Osteocyte (in vitro differentiated cells): ENCODE measurements around the gene MYD88. TPM values are rescaled to one million over a fixed set of nuclear protein-coding genes. Genes with fewer than 3 reads are reported as not detected.
"Not testable (repeated sequence)": the region's sequence is repeated elsewhere in the genome, so short reads cannot be mapped to it uniquely, and the experiment has no call there.

Source experiments
- DNase-seq: peaks from one replicate; pipeline ENCODE4 v3.0.0; 2021; ENCODE audit warnings: mixed read lengths; ENCODE audit not compliant: unreplicated experiment; ENCODE audit errors: extremely low spot score
- H3K27ac Mint-ChIP-seq: one replicate; pipeline ENCODE4 v1.8.0; 2021; ENCODE audit warnings: mild to moderate bottlenecking, mixed read lengths; ENCODE audit not compliant: unreplicated experiment
- H3K27me3 Mint-ChIP-seq: one replicate; pipeline ENCODE4 v1.8.0; 2021; ENCODE audit warnings: mixed read lengths; ENCODE audit not compliant: unreplicated experiment
- H3K36me3 Mint-ChIP-seq: one replicate; pipeline ENCODE4 v1.8.0; 2021; ENCODE audit warnings: mixed read lengths; ENCODE audit not compliant: unreplicated experiment
- H3K4me1 Mint-ChIP-seq: one replicate; pipeline ENCODE4 v1.8.0; 2021; ENCODE audit warnings: mixed read lengths; ENCODE audit not compliant: unreplicated experiment
- H3K4me3 Mint-ChIP-seq: one replicate; pipeline ENCODE4 v1.8.0; 2021; ENCODE audit warnings: mild to moderate bottlenecking, moderate library complexity, mixed read lengths; ENCODE audit not compliant: unreplicated experiment
- H3K9me3 Mint-ChIP-seq: one replicate; pipeline ENCODE4 v1.8.0; 2021; ENCODE audit warnings: mixed read lengths; ENCODE audit not compliant: unreplicated experiment
- total RNA-seq: library from RNA; stranded (reverse); gene quantifications from 2 replicates; pipeline ENCODE4 v1.2.1, GENCODE V29; 2021
- TF ChIP-seq, protein P1 (sequence below): fragments of 200-600 bp; sonication (generic); IDR thresholded peaks from 2 replicates; pipeline ENCODE4 v1.5.0; 2021; ENCODE audit warnings: antibody characterized with exemption, mild to moderate bottlenecking, moderate library complexity

Gene MYD88
- total RNA-seq, 1 donor from 2014 or later = 13.3 TPM

DNA sequence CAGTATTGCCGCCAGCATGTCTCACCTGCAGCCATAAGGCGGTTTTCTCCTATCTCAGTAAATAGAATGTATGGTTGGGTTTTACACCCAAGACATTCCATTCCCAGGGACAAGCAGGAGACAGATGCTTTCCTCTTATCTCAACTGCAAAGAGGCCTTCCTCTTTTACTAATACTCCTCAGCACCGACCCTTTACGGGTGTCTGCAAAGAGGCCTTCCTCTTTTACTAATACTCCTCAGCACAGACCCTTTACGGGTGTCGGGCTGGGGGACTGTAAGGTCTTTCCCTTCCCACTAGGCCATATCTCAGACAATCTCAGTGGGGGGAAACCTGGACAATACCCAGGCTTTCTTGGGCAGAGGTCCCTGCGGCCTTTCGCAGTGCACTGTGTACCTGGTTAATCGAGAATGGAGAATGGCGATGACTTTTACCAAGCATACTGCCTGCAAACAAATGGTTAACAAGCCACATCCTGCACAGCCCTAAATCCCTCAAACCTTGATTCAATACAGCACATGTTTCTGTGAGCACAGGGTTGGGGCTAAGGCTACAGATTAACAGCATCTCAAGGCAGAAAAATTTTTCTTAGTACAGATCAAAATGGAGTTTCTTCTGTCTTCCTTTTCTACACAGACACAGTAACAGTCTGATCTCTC lies 2.7 kb upstream of the MYD88 start:
- Mint-ChIP-seq H3K36me3 (peaks cover 16% of the 10 kb centered on the region), H3K27ac (peak overlapping the region; percentile 70), H3K4me3 (peak overlapping the region; percentile 86), H3K4me1 (peaks cover 28% of the 10 kb centered on the region)
- peak; percentile 44 for DNase-seq
- not testable (repeated sequence) for H3K9me3 Mint-ChIP-seq, H3K27me3 Mint-ChIP-seq

DNA sequence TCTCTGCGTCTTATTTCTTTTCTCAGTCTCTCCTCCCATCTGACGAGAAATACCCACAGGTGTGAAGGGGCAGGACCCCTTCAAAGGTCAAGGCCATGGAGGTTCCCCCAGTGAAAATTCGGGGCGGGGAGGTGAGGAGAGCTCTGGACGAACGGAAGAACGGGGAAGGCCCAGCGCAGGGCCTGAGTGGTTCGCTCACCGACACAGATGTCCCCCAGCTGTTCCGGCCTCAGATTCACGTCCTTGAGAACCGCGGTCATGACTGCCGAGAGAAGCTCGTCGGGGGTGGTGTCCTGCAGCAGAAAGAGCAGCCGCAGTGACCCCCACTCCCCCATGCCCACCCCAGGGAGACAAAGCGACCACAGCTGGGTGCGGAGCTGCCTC lies 2.1 kb upstream of the MYD88 start:
- H3K9me3 Mint-ChIP-seq = no peaks in the 10 kb centered on the region
- H3K36me3 Mint-ChIP-seq = peaks cover 19% of the 10 kb centered on the region
- peak overlapping the region; percentile 86 for H3K4me3 Mint-ChIP-seq
- peaks cover 28% of the 10 kb centered on the region for H3K4me1 Mint-ChIP-seq
- peak overlapping the region; percentile 70 for H3K27ac Mint-ChIP-seq
- DNase-seq = no peak
- TF ChIP-seq, protein P1, sequence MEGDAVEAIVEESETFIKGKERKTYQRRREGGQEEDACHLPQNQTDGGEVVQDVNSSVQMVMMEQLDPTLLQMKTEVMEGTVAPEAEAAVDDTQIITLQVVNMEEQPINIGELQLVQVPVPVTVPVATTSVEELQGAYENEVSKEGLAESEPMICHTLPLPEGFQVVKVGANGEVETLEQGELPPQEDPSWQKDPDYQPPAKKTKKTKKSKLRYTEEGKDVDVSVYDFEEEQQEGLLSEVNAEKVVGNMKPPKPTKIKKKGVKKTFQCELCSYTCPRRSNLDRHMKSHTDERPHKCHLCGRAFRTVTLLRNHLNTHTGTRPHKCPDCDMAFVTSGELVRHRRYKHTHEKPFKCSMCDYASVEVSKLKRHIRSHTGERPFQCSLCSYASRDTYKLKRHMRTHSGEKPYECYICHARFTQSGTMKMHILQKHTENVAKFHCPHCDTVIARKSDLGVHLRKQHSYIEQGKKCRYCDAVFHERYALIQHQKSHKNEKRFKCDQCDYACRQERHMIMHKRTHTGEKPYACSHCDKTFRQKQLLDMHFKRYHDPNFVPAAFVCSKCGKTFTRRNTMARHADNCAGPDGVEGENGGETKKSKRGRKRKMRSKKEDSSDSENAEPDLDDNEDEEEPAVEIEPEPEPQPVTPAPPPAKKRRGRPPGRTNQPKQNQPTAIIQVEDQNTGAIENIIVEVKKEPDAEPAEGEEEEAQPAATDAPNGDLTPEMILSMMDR = no peak
- H3K27me3 Mint-ChIP-seq = peaks cover 2% of the 10 kb centered on the region

DNA sequence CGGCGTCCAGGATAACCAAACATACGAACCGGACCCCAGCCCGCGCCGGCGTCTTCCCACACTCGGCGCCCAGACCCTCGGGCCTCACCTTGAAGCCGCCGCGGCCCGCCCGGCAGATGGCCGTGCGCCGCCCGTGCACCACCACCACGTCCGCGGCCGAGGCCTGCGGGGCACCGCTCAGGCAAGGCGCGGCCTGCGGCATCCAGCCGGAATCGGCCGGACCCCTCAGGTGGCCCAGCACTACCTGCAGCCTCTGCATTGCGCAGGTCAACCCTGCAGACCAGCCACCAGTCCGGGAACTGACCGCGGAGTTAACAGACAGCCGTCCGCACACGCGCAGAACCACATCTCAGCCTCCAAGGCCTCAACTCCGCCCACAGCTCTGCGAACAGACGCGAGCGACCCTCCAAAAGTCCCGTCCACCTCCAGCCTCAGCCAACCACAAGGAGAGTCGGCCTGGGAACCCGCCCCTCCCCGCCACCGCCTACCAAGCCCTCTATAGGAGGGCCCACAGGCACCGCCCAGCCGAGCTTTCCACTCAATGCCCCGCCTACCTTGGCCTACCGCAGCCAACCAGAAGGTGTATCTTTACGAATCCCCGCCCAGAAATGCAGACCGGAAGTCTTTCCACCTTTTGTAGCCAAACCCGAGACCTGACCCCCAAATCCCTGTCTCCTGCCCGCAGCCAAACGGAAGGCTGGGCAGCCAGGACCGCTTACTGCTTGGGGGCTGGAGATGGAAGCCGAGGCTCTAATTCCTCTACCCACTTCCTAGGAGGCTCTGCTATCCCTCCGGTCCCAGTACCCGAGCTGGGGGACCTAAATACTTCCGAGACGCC lies 1.5 kb upstream of the MYD88 start, which contains the start of gene ACAA1:
Gene ACAA1, minus strand, starts transcription at position 351 of the 838 bp plus-strand sequence. Its CDS starts 92 bp downstream, at position 259.
- Mint-ChIP-seq H3K27me3 (peaks cover 5% of the 10 kb centered on the region), H3K36me3 (peaks cover 15% of the 10 kb centered on the region), H3K9me3 (no peaks in the 10 kb centered on the region), H3K4me1 (peaks cover 28% of the 10 kb centered on the region), H3K4me3 (peak within 1 kb of the TSS; percentile 86), H3K27ac (peak within 1 kb of the TSS; percentile 96)
- TF ChIP-seq, protein P1 = peak; percentile 6
- peak; percentile 99 for DNase-seq

DNA sequence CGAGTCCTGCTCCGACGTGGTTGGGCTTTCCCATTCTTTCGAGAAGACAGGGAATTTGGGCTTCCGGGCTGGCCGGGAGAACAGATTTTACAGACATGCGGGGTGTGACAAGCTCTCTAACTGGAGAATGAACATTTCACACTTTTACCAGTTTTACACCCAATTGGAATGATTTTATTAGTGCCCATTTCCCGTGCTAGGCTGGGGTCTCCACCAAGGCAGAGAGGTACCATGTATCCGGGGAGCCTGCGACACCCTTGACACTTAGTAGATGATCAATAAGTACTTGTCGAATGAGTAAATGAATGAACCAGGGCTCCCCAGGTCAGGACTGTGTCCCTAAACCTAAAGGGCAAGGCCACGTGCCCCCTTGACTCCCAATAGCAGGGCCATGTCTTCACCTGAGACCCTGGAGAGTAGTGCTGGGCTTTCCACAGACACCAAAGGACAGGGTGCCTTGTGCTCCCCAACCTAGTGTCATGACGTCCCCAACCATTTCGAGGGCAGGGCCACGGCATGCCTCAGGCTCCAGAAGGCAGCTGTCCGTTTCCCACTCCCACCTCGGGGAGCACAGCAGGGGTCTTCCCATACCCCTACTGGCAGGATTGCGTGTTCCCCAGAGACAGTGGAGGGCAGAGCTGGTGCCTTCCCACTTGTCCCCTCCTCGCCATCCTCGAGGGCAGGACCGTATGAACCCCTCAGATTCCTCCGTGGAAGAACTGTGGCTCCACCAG lies 679 bp upstream of the MYD88 start:
- Mint-ChIP-seq H3K27ac (peak overlapping the region; percentile 96), H3K27me3 (peaks cover 8% of the 10 kb centered on the region), H3K9me3 (no peaks in the 10 kb centered on the region), H3K4me3 (peak overlapping the region; percentile 86), H3K36me3 (peaks cover 15% of the 10 kb centered on the region), H3K4me1 (peaks cover 28% of the 10 kb centered on the region)
- no peak for DNase-seq
- TF ChIP-seq, protein P1 = no peak

DNA sequence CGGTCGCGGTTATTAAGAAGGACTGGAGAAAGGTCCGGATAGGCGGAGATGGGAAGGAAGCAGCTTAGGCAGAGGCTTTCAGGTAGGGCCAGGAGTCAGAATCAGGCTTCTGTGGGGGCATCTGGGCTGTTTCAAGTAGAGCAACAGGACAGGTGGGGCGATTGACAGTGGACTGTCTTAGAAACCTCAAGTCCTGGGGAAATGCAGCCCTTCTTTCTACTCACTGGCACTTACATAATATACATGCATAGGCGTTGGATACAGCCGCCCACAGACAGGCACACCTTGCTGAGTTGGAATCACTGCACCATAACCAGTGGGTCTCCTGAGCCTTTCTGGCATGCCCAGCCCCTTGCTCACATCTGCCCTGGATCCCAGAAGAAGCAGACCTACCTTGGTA lies 730 bp downstream of the MYD88 start:
- Mint-ChIP-seq H3K27me3 (peaks cover 20% of the 10 kb centered on the region), H3K9me3 (no peaks in the 10 kb centered on the region), H3K27ac (peak overlapping the region; percentile 47), H3K4me1 (peaks cover 28% of the 10 kb centered on the region), H3K4me3 (peak overlapping the region; percentile 86), H3K36me3 (peaks cover 13% of the 10 kb centered on the region)
- TF ChIP-seq, protein P1 = no peak
- no peak for DNase-seq
